Nephron progenitor cell (in vitro differentiated cells): ENCODE results near the gene STEAP3.

Source experiments
- DNase-seq: peaks from one replicate; pipeline ENCODE4 v3.0.0; 2021
- H3K27ac Mint-ChIP-seq: 2 replicates; pipeline ENCODE4 v1.8.0; 2021; ENCODE audit warnings: mild to moderate bottlenecking, moderate library complexity, mixed read lengths
- H3K27me3 Mint-ChIP-seq: 2 replicates; pipeline ENCODE4 v1.8.0; 2021; ENCODE audit warnings: mild to moderate bottlenecking, low read depth, mixed read lengths; ENCODE audit not compliant: poor library complexity
- H3K36me3 Mint-ChIP-seq: 2 replicates; pipeline ENCODE4 v1.8.0; 2021; ENCODE audit warnings: low read depth, mixed read lengths
- H3K4me1 Mint-ChIP-seq: 2 replicates; pipeline ENCODE4 v1.8.0; 2021; ENCODE audit warnings: mixed read lengths
- H3K4me3 Mint-ChIP-seq: 2 replicates; pipeline ENCODE4 v1.8.0; 2021; ENCODE audit warnings: mild to moderate bottlenecking, moderate library complexity, mixed read lengths
- H3K9me3 Mint-ChIP-seq: 2 replicates; pipeline ENCODE4 v1.8.0; 2021; ENCODE audit warnings: mild to moderate bottlenecking, moderate library complexity, mixed read lengths
- CTCF ChIP-seq: fragments of 200-600 bp; sonication (generic); IDR thresholded peaks from 2 replicates; pipeline ENCODE4 v1.5.0; 2021; ENCODE audit warnings: antibody characterized with exemption

The STEAP3 gene

GRCh38 chr2:119195887-119196286 lies 27.7 kb upstream of the STEAP3 start:
- no peak for TF ChIP-seq CTCF
- Mint-ChIP-seq H3K4me3 (no peak overlapping the region), H3K4me1 (peaks cover under 1% of the 10 kb centered on the region), H3K36me3 (no peaks in the 10 kb centered on the region), H3K9me3 (peaks cover 4% of the 10 kb centered on the region), H3K27ac (no peak overlapping the region), H3K27me3 (peaks cover 69% of the 10 kb centered on the region)
- DNase-seq = no peak

GRCh38 chr2:119196301-119197125 lies 27.1 kb upstream of the STEAP3 start:
- DNase-seq = no peak
- H3K27me3 Mint-ChIP-seq = peaks cover 71% of the 10 kb centered on the region
- TF ChIP-seq CTCF = no peak
- no peak overlapping the region for H3K27ac Mint-ChIP-seq
- no peaks in the 10 kb centered on the region for H3K4me1 Mint-ChIP-seq
- no peak overlapping the region for H3K4me3 Mint-ChIP-seq
- H3K36me3 Mint-ChIP-seq = no peaks in the 10 kb centered on the region
- peaks cover 4% of the 10 kb centered on the region for H3K9me3 Mint-ChIP-seq

- DNase-seq = no peak
- Mint-ChIP-seq H3K4me3 (no peak overlapping the region), H3K27ac (no peak overlapping the region), H3K9me3 (peaks cover 4% of the 10 kb centered on the region), H3K27me3 (peaks cover 70% of the 10 kb centered on the region), H3K4me1 (no peaks in the 10 kb centered on the region), H3K36me3 (no peaks in the 10 kb centered on the region)
- no peak for TF ChIP-seq CTCF
Measured at GRCh38 chr2:119197126-119197405, 26.6 kb upstream of the STEAP3 start.

GRCh38 chr2:119197529-119198239 lies 25.9 kb upstream of the STEAP3 start:
- peaks cover 75% of the 10 kb centered on the region for H3K27me3 Mint-ChIP-seq
- TF ChIP-seq CTCF = no peak
- no peaks in the 10 kb centered on the region for H3K4me1 Mint-ChIP-seq
- DNase-seq = no peak
- no peaks in the 10 kb centered on the region for H3K36me3 Mint-ChIP-seq
- H3K4me3 Mint-ChIP-seq = no peak overlapping the region
- no peak overlapping the region for H3K27ac Mint-ChIP-seq
- H3K9me3 Mint-ChIP-seq = peaks cover 4% of the 10 kb centered on the region

- Mint-ChIP-seq H3K27ac (peak overlapping the region; percentile 7), H3K27me3 (peaks cover 75% of the 10 kb centered on the region), H3K4me3 (no peak overlapping the region), H3K36me3 (no peaks in the 10 kb centered on the region), H3K9me3 (peaks cover 4% of the 10 kb centered on the region), H3K4me1 (no peaks in the 10 kb centered on the region)
- DNase-seq = no peak
- no peak for TF ChIP-seq CTCF
Measured at GRCh38 chr2:119198240-119198840, 25.3 kb upstream of the STEAP3 start.
